Right atrium auricular region (tissue), 2 donors: Measurements from ENCODE around the gene ST6GALNAC3. TPM values are rescaled to one million over a fixed set of nuclear protein-coding genes. Genes with fewer than 3 reads are reported as not detected.

Experiments
- DNase-seq: peaks from one replicate; pipeline ENCODE4 v3.0.0-alpha.2; 2019; ENCODE audit warnings: low spot score
- H3K27ac ChIP-seq, 2 donors: fragments of 200-600 bp; sonication (generic); 1 replicate in 1 of 2; 2 replicates in 1 of 2; pipeline ENCODE4 v1.5.1; 2016 to 2019
- H3K27me3 ChIP-seq, 2 donors: fragments of 200-600 bp; sonication (generic); one replicate each; pipeline versions ENCODE4 v1.5.1 to v1.6.0; 2017 to 2019
- H3K36me3 ChIP-seq: fragments of 200-600 bp; sonication (generic); one replicate; pipeline ENCODE4 v1.5.1; 2016
- H3K4me1 ChIP-seq, 2 donors: fragments of 200-600 bp; sonication (generic); one replicate each; pipeline versions ENCODE4 v1.5.1 to v1.6.0; 2017 to 2019
- H3K4me3 ChIP-seq, 2 donors: fragments of 200-600 bp; sonication (generic); 1 replicate in 1 of 2; 2 replicates in 1 of 2; pipeline ENCODE4 v1.5.1; 2017 to 2019; ENCODE audit warnings: mild to moderate bottlenecking in 1 of 2, moderate library complexity in 1 of 2
- H3K9me3 ChIP-seq, 2 donors: fragments of 200-600 bp; sonication (generic); one replicate each; pipeline ENCODE4 v1.5.1; 2019
- total RNA-seq, 2 donors: library from RNA; depleted of rRNA; stranded (reverse); fragments of >200 nt; gene quantifications; one replicate each; pipeline ENCODE4 v1.1.0, GENCODE V29; 2016
- TF ChIP-seq, protein P1 (sequence below), 2 donors: fragments of 200-600 bp; sonication (generic); IDR thresholded peaks; one replicate each; pipeline ENCODE4 v1.5.1; 2019; ENCODE audit warnings: antibody characterized with exemption in 2 of 2

Gene ST6GALNAC3
- total RNA-seq, 2 donors from 2014 or later = 6.8 to 9.3 TPM

DNA sequence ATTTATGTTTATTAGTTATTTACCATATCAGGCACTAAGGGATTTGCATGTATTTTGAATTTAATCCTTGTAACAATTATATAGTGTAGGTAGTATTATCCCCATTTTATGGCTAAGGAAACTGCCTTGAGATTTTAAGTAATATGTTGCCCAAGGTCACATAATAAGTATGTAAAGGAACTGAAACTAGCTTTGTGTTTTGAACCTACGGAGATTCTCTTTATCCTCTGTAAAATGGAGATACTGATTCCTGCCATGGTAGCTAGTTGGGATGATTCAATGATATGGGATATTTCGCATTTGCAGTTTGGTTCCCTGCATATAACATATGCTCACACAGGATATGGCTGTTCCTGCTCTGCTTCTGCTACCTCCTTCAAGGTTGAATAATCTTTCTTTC, 144.3 kb downstream of the ST6GALNAC3 start:
- H3K36me3 ChIP-seq = no peaks in the 10 kb centered on the region
- H3K4me3 ChIP-seq = no peak overlapping the region
- no peaks in the 10 kb centered on the region for H3K9me3 ChIP-seq
- no peaks in the 10 kb centered on the region for H3K27me3 ChIP-seq
- H3K27ac ChIP-seq = no peak overlapping the region
- TF ChIP-seq, protein P1, sequence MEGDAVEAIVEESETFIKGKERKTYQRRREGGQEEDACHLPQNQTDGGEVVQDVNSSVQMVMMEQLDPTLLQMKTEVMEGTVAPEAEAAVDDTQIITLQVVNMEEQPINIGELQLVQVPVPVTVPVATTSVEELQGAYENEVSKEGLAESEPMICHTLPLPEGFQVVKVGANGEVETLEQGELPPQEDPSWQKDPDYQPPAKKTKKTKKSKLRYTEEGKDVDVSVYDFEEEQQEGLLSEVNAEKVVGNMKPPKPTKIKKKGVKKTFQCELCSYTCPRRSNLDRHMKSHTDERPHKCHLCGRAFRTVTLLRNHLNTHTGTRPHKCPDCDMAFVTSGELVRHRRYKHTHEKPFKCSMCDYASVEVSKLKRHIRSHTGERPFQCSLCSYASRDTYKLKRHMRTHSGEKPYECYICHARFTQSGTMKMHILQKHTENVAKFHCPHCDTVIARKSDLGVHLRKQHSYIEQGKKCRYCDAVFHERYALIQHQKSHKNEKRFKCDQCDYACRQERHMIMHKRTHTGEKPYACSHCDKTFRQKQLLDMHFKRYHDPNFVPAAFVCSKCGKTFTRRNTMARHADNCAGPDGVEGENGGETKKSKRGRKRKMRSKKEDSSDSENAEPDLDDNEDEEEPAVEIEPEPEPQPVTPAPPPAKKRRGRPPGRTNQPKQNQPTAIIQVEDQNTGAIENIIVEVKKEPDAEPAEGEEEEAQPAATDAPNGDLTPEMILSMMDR (IDR thresholded peaks at IDR 0.05) = no peak
- no peak for DNase-seq
- H3K4me1 ChIP-seq = no peaks in the 10 kb centered on the region

DNA sequence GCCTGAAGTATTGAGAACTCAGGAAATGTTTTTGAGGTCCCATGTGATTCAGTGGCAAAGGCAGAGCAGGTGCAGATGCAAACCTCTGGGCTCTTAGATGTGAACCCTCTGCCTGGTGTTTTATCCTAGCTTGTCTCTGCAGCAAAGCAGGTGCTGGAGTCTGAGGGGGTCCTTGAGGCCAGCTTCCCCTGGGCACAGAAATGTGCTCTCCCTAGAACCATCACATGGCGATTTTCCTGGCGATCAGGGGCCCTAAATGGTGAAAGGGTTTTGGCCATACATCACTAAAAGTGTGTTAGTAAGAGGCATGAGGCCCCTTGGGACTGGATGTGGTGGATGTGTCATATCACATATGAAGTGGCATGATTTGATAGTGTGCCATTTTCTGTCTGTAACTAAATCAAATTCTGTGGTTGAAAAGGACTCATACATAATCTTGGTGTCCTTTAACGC, 144.8 kb downstream of the ST6GALNAC3 start:
- no peaks in the 10 kb centered on the region for H3K4me1 ChIP-seq
- no peak overlapping the region for H3K27ac ChIP-seq

DNA sequence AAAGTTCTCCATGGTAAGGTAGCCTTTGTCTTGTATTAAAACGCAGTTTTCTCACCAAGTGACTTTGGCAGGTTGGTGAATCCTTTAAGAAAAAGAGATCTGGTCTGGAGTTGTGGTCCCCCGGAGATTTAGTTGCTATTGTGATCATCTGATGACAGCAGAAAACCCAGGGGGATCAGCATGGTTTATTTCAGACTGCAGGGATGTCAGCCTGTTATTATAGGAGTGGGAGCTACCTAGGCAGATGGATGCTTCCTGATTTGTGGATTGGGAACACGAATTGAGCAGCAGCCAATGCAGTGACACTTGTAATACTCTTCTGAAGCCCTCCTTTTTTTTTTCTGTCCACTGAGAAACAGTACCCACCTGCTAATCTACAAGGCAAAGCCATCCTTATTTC, 150.2 kb downstream of the ST6GALNAC3 start:
- H3K27ac ChIP-seq = no peak overlapping the region
- H3K36me3 ChIP-seq = no peaks in the 10 kb centered on the region
- no peaks in the 10 kb centered on the region for H3K9me3 ChIP-seq
- DNase-seq = no peak
- no peaks in the 10 kb centered on the region for H3K4me1 ChIP-seq
- no peak overlapping the region for H3K4me3 ChIP-seq
- H3K27me3 ChIP-seq = no peaks in the 10 kb centered on the region
- TF ChIP-seq, protein P1 (IDR thresholded peaks at IDR 0.05) = no peak

More for the DNA sequence above, 144.8 kb downstream of the ST6GALNAC3 start:
- Histone ChIP-seq H3K9me3 (no peaks in the 10 kb centered on the region), H3K36me3 (no peaks in the 10 kb centered on the region), H3K4me3 (no peak overlapping the region), H3K27me3 (no peaks in the 10 kb centered on the region)
- TF ChIP-seq, protein P1 (IDR thresholded peaks at IDR 0.05) = no peak
- DNase-seq = no peak

DNA sequence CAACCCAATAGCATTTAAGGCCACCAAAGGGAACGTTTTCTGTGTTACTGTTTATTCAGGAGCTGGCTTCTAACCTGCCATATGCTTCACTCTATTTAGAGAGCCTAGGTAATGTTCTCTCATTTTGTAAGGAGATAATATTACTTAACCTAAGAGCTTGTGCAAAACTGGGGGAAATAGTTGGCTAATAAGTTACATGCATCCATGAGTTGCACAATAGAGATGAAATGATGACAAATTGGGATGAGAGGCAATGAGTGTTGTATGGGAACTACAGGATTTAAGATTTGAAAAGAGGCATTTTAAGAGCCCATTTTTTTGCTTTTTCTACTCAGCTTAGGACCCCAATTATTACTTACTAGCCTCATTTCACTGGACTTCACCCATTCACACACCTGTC, 151.0 kb downstream of the ST6GALNAC3 start:
- no peak for DNase-seq
- Histone ChIP-seq H3K36me3 (no peaks in the 10 kb centered on the region), H3K4me3 (no peak overlapping the region), H3K27me3 (no peaks in the 10 kb centered on the region), H3K9me3 (no peaks in the 10 kb centered on the region), H3K4me1 (no peaks in the 10 kb centered on the region), H3K27ac (no peak overlapping the region)
- TF ChIP-seq, protein P1 (IDR thresholded peaks at IDR 0.05) = no peak

DNA sequence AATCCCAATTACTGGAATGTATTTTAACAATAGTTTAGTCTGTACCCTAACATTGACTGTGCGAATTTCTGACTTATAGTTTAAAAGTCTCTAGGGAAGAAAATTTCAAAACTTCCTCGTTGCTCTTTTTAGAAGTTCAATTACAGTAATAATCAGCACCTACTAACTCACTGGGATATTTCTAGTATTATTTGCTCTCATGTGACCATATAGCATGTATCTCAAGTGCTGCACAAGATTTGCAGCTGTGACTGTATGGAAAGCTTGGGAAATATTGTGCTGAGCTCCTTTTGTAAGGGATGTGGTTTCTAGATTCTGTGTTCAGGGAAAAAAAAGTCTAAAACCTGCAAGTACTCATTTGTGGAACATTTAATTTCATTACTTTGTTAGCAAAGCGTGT, 153.1 kb downstream of the ST6GALNAC3 start:
- Histone ChIP-seq H3K27ac (no peak overlapping the region), H3K27me3 (no peaks in the 10 kb centered on the region), H3K36me3 (no peaks in the 10 kb centered on the region), H3K4me3 (no peak overlapping the region), H3K4me1 (no peaks in the 10 kb centered on the region), H3K9me3 (no peaks in the 10 kb centered on the region)
- TF ChIP-seq, protein P1 (IDR thresholded peaks at IDR 0.05) = no peak
- no peak for DNase-seq

DNA sequence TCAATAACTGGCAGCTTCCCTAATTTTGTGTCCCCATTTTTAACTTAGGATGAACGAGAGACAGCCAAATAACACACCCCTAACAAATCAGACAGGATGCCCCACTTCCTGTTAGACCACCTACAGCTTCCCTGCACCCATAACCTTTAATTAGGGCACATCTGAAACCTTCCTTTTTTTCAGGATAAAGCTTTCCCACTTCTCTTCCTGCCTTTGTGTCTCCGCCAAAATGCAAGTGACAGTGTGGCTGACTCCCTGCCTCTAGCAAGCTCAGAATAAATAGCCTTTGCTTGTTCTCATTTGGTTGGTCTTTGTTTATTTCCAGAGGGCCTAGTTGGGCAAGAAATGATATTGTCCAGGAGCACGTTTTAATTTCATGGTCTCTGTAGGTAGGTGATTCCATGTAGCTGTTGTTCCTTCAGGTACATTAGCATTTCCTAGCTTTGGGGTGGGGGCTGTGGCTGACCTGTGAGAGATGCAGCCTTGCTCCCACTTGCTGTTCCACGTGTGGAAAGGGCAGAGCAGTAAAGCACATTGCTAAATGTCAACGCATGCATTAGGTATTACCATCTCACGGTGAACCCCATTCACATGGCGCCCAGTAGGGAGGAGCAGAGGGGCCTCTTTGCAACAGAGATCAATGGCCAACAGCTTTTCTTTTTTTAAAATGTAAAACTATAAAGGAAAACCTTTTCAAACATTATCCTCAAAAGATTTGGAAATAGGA, 154.9 kb downstream of the ST6GALNAC3 start:
- Histone ChIP-seq H3K27ac (no peak overlapping the region), H3K36me3 (no peaks in the 10 kb centered on the region), H3K9me3 (no peaks in the 10 kb centered on the region), H3K4me3 (no peak overlapping the region), H3K27me3 (no peaks in the 10 kb centered on the region), H3K4me1 (no peaks in the 10 kb centered on the region)
- TF ChIP-seq, protein P1 (IDR thresholded peaks at IDR 0.05) = no peak
- no peak for DNase-seq
